HG03439 (cell line): ENCODE measurements around the gene TBC1D16.
"Not testable (repeated sequence)": the region's sequence is repeated elsewhere in the genome, so short reads cannot be mapped to it uniquely, and the experiment has no call there.

ENCODE experiments used
- ATAC-seq: cut with Tn5 transposase; IDR thresholded peaks from one replicate; pipeline ENCODE4 v1.9.1; 2021; ENCODE audit warnings: mild to moderate bottlenecking, moderate library complexity; ENCODE audit not compliant: unreplicated experiment

Gene TBC1D16

GRCh38 chr17:80006339-80006720 is 29.3 kb downstream of the TBC1D16 start:
- ATAC-seq: no peak

GRCh38 chr17:80005360-80006338 is 30.0 kb downstream of the TBC1D16 start:
- ATAC-seq: no peak

GRCh38 chr17:80003969-80004368 is 31.7 kb downstream of the TBC1D16 start:
- no peak for ATAC-seq

GRCh38 chr17:80002690-80003490 is 32.8 kb downstream of the TBC1D16 start:
- ATAC-seq: no peak

- ATAC-seq: no peak
These were observed 33.5 kb downstream of the TBC1D16 start for GRCh38 chr17:80002070-80002641.

- ATAC-seq: no peak
These were observed 34.5 kb downstream of the TBC1D16 start for GRCh38 chr17:80000981-80001775.

- ATAC-seq: no peak
These were observed 35.5 kb downstream of the TBC1D16 start for GRCh38 chr17:80000136-80000535.

- ATAC-seq: no peak
These were observed 38.5 kb downstream of the TBC1D16 start for GRCh38 chr17:79997011-79997660.

GRCh38 chr17:79996291-79996690 is 39.4 kb downstream of the TBC1D16 start:
- ATAC-seq: no peak

- ATAC-seq: no peak
These were observed 40.0 kb downstream of the TBC1D16 start for GRCh38 chr17:79995696-79996095.

GRCh38 chr17:79994602-79995001 is 41.1 kb downstream of the TBC1D16 start:
- no peak for ATAC-seq

GRCh38 chr17:79994228-79994569 is 41.5 kb downstream of the TBC1D16 start:
- not testable (repeated sequence) for ATAC-seq

- ATAC-seq: no peak
These were observed 42.1 kb downstream of the TBC1D16 start for GRCh38 chr17:79993390-79994227.

GRCh38 chr17:79992649-79993389 is 42.9 kb downstream of the TBC1D16 start:
- ATAC-seq: no peak

- no peak for ATAC-seq
These were observed 43.6 kb downstream of the TBC1D16 start for GRCh38 chr17:79991924-79992648.

- no peak for ATAC-seq
These were observed 44.3 kb downstream of the TBC1D16 start for GRCh38 chr17:79991140-79991923.

- ATAC-seq: no peak
These were observed 45.0 kb downstream of the TBC1D16 start for GRCh38 chr17:79990704-79991103.
